Measurements from ENCODE around the gene ADM. TPM values are rescaled to one million over a fixed set of nuclear protein-coding genes. Genes with fewer than 3 reads are reported as not detected.

The ADM gene
- total RNA-seq, 4 donors from 2014 or later: 40.4 to 194 (median 57.7) TPM

DNA sequence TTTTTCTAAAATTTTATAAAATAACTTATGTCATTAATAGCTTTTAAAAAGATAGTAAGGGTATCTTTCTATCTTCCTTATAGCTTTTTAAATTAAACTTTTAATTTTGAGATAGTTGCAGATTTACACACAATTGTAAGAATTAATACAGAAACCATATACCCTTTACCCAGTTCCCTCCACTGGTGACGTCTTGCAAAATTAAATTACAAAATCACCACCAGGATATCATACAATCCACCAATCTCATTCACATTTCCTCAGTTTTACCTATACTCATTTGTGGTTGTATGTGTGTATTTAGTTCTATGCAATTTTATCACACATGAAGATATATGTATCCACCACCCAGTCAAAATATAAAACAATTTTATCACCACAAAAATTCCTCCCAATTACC lies 20.9 kb upstream of the ADM start:
- DNase-seq (no peak), ATAC-seq (no peak)
- intact Hi-C loops (cut with DNase I; ENCODE audit: low total_unique reads) (no loop called here), in situ Hi-C loops (cut with MboI; ENCODE audit: low sequenced_read_pairs in 4 of 4) (loop anchor here in 1 of 4 donors (25.0 kb wide), 1 partner anchor 297 kb away; no protein-coding TSS in a partner anchor)
- H3K36me3 ChIP-seq: no peaks in the 10 kb centered on the region
- TF ChIP-seq, protein P1, sequence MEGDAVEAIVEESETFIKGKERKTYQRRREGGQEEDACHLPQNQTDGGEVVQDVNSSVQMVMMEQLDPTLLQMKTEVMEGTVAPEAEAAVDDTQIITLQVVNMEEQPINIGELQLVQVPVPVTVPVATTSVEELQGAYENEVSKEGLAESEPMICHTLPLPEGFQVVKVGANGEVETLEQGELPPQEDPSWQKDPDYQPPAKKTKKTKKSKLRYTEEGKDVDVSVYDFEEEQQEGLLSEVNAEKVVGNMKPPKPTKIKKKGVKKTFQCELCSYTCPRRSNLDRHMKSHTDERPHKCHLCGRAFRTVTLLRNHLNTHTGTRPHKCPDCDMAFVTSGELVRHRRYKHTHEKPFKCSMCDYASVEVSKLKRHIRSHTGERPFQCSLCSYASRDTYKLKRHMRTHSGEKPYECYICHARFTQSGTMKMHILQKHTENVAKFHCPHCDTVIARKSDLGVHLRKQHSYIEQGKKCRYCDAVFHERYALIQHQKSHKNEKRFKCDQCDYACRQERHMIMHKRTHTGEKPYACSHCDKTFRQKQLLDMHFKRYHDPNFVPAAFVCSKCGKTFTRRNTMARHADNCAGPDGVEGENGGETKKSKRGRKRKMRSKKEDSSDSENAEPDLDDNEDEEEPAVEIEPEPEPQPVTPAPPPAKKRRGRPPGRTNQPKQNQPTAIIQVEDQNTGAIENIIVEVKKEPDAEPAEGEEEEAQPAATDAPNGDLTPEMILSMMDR (IDR thresholded peaks at IDR 0.05 in 4 of 5, conservative IDR thresholded peaks at IDR 0.05 in 1 of 5): no peak
- no peak for TF ChIP-seq POLR2A (IDR thresholded peaks at IDR 0.05)
- no peaks in the 10 kb centered on the region for H3K9me3 ChIP-seq
- no peaks in the 10 kb centered on the region for H3K27me3 ChIP-seq
- no peak overlapping the region for H3K4me3 ChIP-seq
- H3K27ac ChIP-seq: no peak overlapping the region
- peaks cover 29 to 33% of the 10 kb centered on the region in 2 donors for H3K4me1 ChIP-seq

DNA sequence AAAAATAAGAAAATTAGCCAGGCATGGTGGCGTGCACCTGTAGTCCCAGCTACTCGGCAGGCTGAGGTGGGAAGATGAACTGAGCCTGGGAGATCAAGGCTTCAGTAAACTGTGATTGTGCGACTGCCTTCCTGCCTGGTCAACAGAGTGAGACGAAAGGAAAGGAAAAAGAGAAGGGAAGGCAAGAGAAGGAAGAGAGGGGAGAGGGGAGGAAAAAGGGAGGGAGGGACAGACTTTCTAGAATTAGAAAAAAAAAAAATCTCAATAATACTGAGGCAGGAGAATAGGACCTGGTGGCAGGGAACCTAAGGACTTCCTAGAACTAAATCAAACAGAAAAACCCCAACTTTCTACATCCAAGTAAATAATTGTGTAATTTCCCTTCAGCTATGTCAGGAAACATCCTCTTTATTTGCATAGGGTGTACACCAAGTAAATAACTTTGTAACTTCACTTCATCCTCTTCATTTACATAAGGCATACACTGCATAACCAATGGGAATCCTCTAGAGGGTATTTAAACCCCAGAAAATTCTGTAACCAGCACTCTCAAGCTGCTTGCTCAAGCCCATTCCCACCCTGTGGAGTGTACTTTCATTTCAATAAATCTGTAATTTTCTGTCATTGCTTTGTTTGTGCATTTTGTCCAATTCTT lies 19.6 kb upstream of the ADM start:
- Histone ChIP-seq H3K4me1 (peaks cover 29 to 33% of the 10 kb centered on the region in 2 donors), H3K27ac (no peak overlapping the region)
- in situ Hi-C loops (cut with MboI; ENCODE audit: low sequenced_read_pairs in 4 of 4): loop anchor here in 1 of 4 donors (25.0 kb wide), 1 partner anchor 298 kb away; no protein-coding TSS in a partner anchor

DNA sequence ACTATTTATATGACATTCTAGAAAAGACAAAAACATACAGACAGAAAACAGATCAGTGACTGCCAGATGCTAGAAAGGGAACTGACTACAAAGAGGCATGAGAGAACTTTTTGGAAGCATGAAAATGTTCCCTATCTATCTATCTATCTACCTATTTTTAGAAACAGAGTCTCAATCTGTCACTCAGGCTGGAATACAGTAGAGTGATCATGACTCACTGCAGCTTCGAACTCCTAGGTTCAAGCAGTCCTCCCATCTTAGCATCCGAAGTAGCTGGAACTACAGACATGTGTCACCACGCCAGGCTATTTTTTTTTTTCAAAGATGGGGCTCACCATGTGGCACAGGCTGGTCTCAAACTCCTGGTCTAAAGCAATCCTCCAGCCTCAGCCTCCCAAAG lies 17.7 kb upstream of the ADM start:
- Histone ChIP-seq H3K27ac (no peak overlapping the region), H3K27me3 (no peaks in the 10 kb centered on the region), H3K4me3 (no peak overlapping the region), H3K4me1 (peaks cover 34 to 40% of the 10 kb centered on the region in 2 donors), H3K36me3 (no peaks in the 10 kb centered on the region), H3K9me3 (no peaks in the 10 kb centered on the region)
- TF ChIP-seq, protein P1 (IDR thresholded peaks at IDR 0.05 in 4 of 5, conservative IDR thresholded peaks at IDR 0.05 in 1 of 5): no peak
- no peak for TF ChIP-seq POLR2A (IDR thresholded peaks at IDR 0.05)
- ATAC-seq (no peak), DNase-seq (no peak)
- in situ Hi-C loops (cut with MboI; ENCODE audit: low sequenced_read_pairs in 4 of 4): loop anchor here in 1 of 4 donors (25.0 kb wide), 1 partner anchor 300 kb away; no protein-coding TSS in a partner anchor
- intact Hi-C loops (cut with DNase I; ENCODE audit: low total_unique reads): no loop called here

More for the DNA sequence above, 19.6 kb upstream of the ADM start:
- DNase-seq (no peak), ATAC-seq (no peak)
- intact Hi-C loops (cut with DNase I; ENCODE audit: low total_unique reads): no loop called here
- no peaks in the 10 kb centered on the region for H3K9me3 ChIP-seq
- no peak overlapping the region for H3K4me3 ChIP-seq
- H3K27me3 ChIP-seq: no peaks in the 10 kb centered on the region
- TF ChIP-seq POLR2A (IDR thresholded peaks at IDR 0.05): no peak
- no peaks in the 10 kb centered on the region for H3K36me3 ChIP-seq

DNA sequence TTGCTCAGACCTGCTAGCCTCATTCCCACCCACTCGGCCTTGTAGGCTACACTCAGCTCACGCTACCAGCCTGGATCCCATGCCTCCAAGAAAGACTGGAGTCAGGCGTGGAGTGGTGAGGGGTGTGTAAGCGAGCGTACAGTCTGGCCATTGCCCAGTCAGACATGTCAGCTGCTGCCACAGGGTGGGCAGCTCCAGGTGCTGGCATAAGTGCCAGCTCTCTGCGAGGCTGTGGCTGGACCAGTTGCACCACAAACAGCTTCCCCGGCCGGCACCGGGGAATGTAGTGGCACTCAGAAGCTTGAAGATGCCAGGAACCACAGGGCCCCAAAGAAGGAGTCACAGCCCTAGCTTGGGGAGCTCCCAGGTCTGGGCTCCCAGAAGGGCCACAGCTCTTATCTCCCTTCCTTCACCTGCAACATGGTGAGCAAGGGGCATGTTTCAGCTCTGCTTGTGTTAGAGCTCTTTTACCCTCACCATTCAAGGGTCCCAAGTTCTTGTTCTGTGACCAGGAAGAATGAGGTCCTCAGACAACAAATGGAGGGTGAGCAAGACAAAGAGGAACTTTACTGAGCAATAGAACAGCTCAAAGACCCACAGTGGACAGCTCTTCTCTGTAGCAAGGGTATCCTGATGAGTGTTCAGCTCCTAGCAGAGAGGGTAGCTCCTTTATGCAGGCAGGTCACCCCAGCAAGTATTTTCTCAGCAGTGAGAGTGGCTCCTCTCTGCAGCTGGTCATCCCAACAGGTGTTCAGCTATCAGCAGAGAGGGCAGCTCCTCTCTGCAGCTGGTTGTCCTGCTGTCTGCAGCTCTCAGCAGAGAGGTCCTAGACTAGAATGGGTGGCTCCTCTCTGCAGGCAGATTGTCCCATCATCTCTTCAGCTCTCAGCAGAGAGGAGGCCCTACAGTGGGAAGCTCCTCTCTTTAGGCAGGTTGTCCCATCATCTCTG lies 16.8 kb upstream of the ADM start:
- no peaks in the 10 kb centered on the region for H3K36me3 ChIP-seq
- H3K27ac ChIP-seq: no peak overlapping the region
- intact Hi-C loops (cut with DNase I; ENCODE audit: low total_unique reads): no loop called here
- no peak for TF ChIP-seq POLR2A (IDR thresholded peaks at IDR 0.05)
- TF ChIP-seq, protein P1 (IDR thresholded peaks at IDR 0.05 in 4 of 5, conservative IDR thresholded peaks at IDR 0.05 in 1 of 5): no peak
- DNase-seq (no peak), ATAC-seq (no peak)
- H3K27me3 ChIP-seq: no peaks in the 10 kb centered on the region
- H3K9me3 ChIP-seq: no peaks in the 10 kb centered on the region
- in situ Hi-C loops (cut with MboI; ENCODE audit: low sequenced_read_pairs in 4 of 4): loop anchor here in 1 of 4 donors (25.0 kb wide), 1 partner anchor 301 kb away; no protein-coding TSS in a partner anchor
- no peak overlapping the region for H3K4me3 ChIP-seq
- H3K4me1 ChIP-seq: peaks cover 29 to 40% of the 10 kb centered on the region in 2 donors
